K562 (cell line): ENCODE results near the gene TPSG1. TPM values are rescaled to one million over a fixed set of nuclear protein-coding genes. Genes with fewer than 3 reads are reported as not detected.

Experiments
- ATAC-seq: fragments of 200-7000 bp; cut with Tn5 transposase; 3 replicates; pipeline ENCODE4 v1.9.1; 2020; ENCODE audit warnings: moderate library complexity
- BruUV-seq: library from RNA; stranded (reverse); fragments of 400-500 nt; replicated peaks from 2 replicates; lab custom pipeline; 2021; lab: Mats Ljungman, UMichigan
- CTCF ChIA-PET: fragments of 300-600 bp; formaldehyde crosslinking; extraction: SDS; loops from one replicate; lab custom pipeline; 2021; ENCODE audit warnings: low intra/inter-chr PET ratio; lab: Yijun Ruan, JAX
- POLR2A ChIA-PET: fragments of 300-600, 350-650 bp; sonication (Branson Sonifier 250); formaldehyde crosslinking; extraction: SDS; loops from one replicate; lab custom pipeline; 2021; ENCODE audit warnings: antibody characterized with exemption, inconsistent platforms; lab: Yijun Ruan, JAX
- DNase-seq, 4 experiments: peaks; one replicate each; pipeline versions ENCODE4 v3.0.0 to v3.0.0-alpha.2; 2011 to 2018; ENCODE audit warnings: low spot score in 3 of 4, mixed read lengths in 3 of 4; ENCODE audit errors: extremely low read depth in 1 of 4
- FAIRE-seq: peaks from 2 replicates; lab custom pipeline; 2011; peaks lifted over from hg19 to GRCh38; lab: Jason Lieb, UNC
- H2AFZ ChIP-seq: 2 replicates; pipeline ENCODE4 v1.6.0; 2011; ENCODE audit warnings: low read depth, low read length, control low read depth, inconsistent platforms
- H3K27ac ChIP-seq: fragments of 200-600 bp; 3 replicates; pipeline ENCODE4 v1.8.0; 2011; ENCODE audit warnings: low read depth, mild to moderate bottlenecking, control low read depth, inconsistent platforms, low read length, moderate library complexity, mixed read lengths; ENCODE audit errors: extremely low read depth
- H3K27me3 ChIP-seq, 2 experiments: fragments of 300-600 bp in 1 of 2; 2 replicates in 1 of 2; 3 replicates in 1 of 2; pipeline versions ENCODE4 v1.6.0 to v1.8.0; 2011; ENCODE audit warnings: inconsistent platforms in 2 of 2, low read length in 2 of 2, mild to moderate bottlenecking in 1 of 2, mixed read lengths in 1 of 2, moderate library complexity in 1 of 2; ENCODE audit not compliant: control insufficient read depth in 2 of 2, insufficient read depth in 2 of 2
- H3K36me3 ChIP-seq: fragments of 300-600 bp; 3 replicates; pipeline ENCODE4 v1.8.0; 2011; ENCODE audit warnings: mild to moderate bottlenecking, low read length, inconsistent platforms; ENCODE audit not compliant: control insufficient read depth, insufficient read depth
- H3K4me1 ChIP-seq, 2 experiments: fragments of 200-600 bp in 1 of 2; replicated peaks in 1 of 2; 2 replicates in 1 of 2; 3 replicates in 1 of 2; pipeline versions ENCODE4 v1.5.1 to v1.8.0; 2011; ENCODE audit warnings: inconsistent platforms in 2 of 2, low read length in 2 of 2, mild to moderate bottlenecking in 1 of 2, mixed read lengths in 1 of 2, moderate library complexity in 1 of 2; ENCODE audit not compliant: control insufficient read depth in 2 of 2, insufficient read depth in 2 of 2
- H3K4me2 ChIP-seq: 2 replicates; pipeline ENCODE4 v1.6.1; 2011; ENCODE audit warnings: low read length, control low read depth, inconsistent platforms, mixed read lengths; ENCODE audit not compliant: insufficient read depth
- H3K4me3 ChIP-seq: fragments of 200-600 bp; sonication (generic), shearing (Covaris generic); 2 replicates; pipeline ENCODE4 v1.5.1; 2016; ENCODE audit warnings: control low read depth, inconsistent platforms
- H3K79me2 ChIP-seq: fragments of 200-600 bp; 3 replicates; pipeline ENCODE4 v1.8.0; 2011; ENCODE audit warnings: low read length, inconsistent platforms; ENCODE audit not compliant: control insufficient read depth, insufficient read depth
- H3K9ac ChIP-seq, 2 experiments: 2 replicates each; pipeline versions ENCODE4 v1.6.0 to v1.6.1; 2011; ENCODE audit warnings: low read depth in 2 of 2, low read length in 2 of 2, control low read depth in 1 of 2, inconsistent platforms in 1 of 2, mild to moderate bottlenecking in 1 of 2, mixed read lengths in 1 of 2; ENCODE audit not compliant: insufficient read depth in 1 of 2
- H3K9me1 ChIP-seq: one replicate; pipeline ENCODE4 v1.6.0; 2011; ENCODE audit warnings: inconsistent platforms, mild to moderate bottlenecking, low read length, moderate library complexity; ENCODE audit not compliant: control insufficient read depth, insufficient read depth
- H3K9me3 ChIP-seq: replicated peaks from 2 replicates; pipeline ENCODE4 v1.5.1; 2011; ENCODE audit warnings: low read depth, low read length, inconsistent platforms; ENCODE audit not compliant: control insufficient read depth, insufficient read depth
- H4K20me1 ChIP-seq: replicated peaks from 2 replicates; pipeline ENCODE4 v1.6.1; 2011; ENCODE audit warnings: low read length, inconsistent platforms, mixed read lengths; ENCODE audit not compliant: control insufficient read depth, insufficient read depth
- ADNP ChIP-seq: fragments of 200-800 bp; sonication (Bioruptor generic); IDR thresholded peaks from 2 replicates; pipeline ENCODE4 v1.6.1; 2016; ENCODE audit warnings: missing genetic modification characterization, missing compliant biosample characterization
- BRF2 ChIP-seq: IDR thresholded peaks from 3 replicates; pipeline ENCODE4 v1.6.1; 2011; ENCODE audit warnings: borderline replicate concordance, mild to moderate bottlenecking; ENCODE audit not compliant: insufficient read length, insufficient read depth
- CHD4 ChIP-seq: fragments of 200-600 bp; sonication (generic); IDR thresholded peaks from 3 replicates; pipeline ENCODE4 v1.6.1; 2012; ENCODE audit warnings: low read depth, mild to moderate bottlenecking, mixed read lengths, low read length, inconsistent platforms; ENCODE audit not compliant: insufficient read depth, insufficient replicate concordance, poor library complexity, severe bottlenecking
- CREB3L1 ChIP-seq: fragments of 450-650 bp; IDR thresholded peaks from 2 replicates; pipeline ENCODE4 v1.6.1; 2014; ENCODE audit warnings: low read depth, mild to moderate bottlenecking, moderate library complexity, borderline replicate concordance
- EGR1 ChIP-seq: fragments of 450-650 bp; conservative IDR thresholded peaks from 2 replicates; pipeline ENCODE4 v1.6.1; 2017; ENCODE audit warnings: mild to moderate bottlenecking
- EHMT2 ChIP-seq: fragments of 450-650 bp; IDR thresholded peaks from 2 replicates; pipeline ENCODE4 v1.6.1; 2018; ENCODE audit warnings: antibody characterized with exemption
- HDAC2 ChIP-seq: fragments of 450-650 bp; IDR thresholded peaks from 2 replicates; pipeline ENCODE4 v1.6.1; 2016; ENCODE audit warnings: mild to moderate bottlenecking
- HDAC3 ChIP-seq: fragments of 450-650 bp; IDR thresholded peaks from 2 replicates; pipeline ENCODE4 v1.6.1; 2018; ENCODE audit warnings: borderline replicate concordance, mild to moderate bottlenecking, moderate library complexity; ENCODE audit not compliant: partially characterized antibody
- NFYB ChIP-seq: IDR thresholded peaks from 2 replicates; pipeline ENCODE4 v1.6.1; 2011; ENCODE audit warnings: mild to moderate bottlenecking, moderate library complexity; ENCODE audit not compliant: insufficient read length; ENCODE audit errors: extremely low read depth
- SAP30 ChIP-seq: fragments of 200-600 bp; sonication (generic); IDR thresholded peaks from 2 replicates; pipeline ENCODE4 v1.6.1; 2012; ENCODE audit warnings: borderline replicate concordance, low read depth, mild to moderate bottlenecking, moderate library complexity, low read length, control low read depth, inconsistent platforms; ENCODE audit not compliant: insufficient read depth, poor library complexity, severe bottlenecking
- SREBF1 ChIP-seq: fragments of 150-350 bp; IDR thresholded peaks from 2 replicates; pipeline ENCODE4 v1.6.1; 2014; ENCODE audit warnings: antibody characterized with exemption, low read depth, low read length, borderline replicate concordance
- TBL1XR1 ChIP-seq, 2 experiments: IDR thresholded peaks; 2 replicates each; pipeline ENCODE4 v1.6.1; 2012; ENCODE audit warnings: improper control_type of control experiment in 2 of 2, low read length in 2 of 2, mild to moderate bottlenecking in 1 of 2
- TGIF2 ChIP-seq: sonication (generic); formaldehyde crosslinking; IDR thresholded peaks from 2 replicates; pipeline ENCODE4 v1.8.1; 2022; ENCODE audit warnings: mild to moderate bottlenecking, missing genetic modification reagents, moderate library complexity
- ZNF12 ChIP-seq: sonication (generic); formaldehyde crosslinking; IDR thresholded peaks from 2 replicates; pipeline ENCODE4 v1.4.0; 2020; ENCODE audit warnings: mild to moderate bottlenecking, missing genetic modification reagents
- ZNF263 ChIP-seq: sonication (generic); formaldehyde crosslinking; IDR thresholded peaks from 2 replicates; pipeline ENCODE4 v1.8.0; 2022; ENCODE audit warnings: mild to moderate bottlenecking, missing genetic modification reagents, borderline replicate concordance
- ZNF655 ChIP-seq: fragments of 250-450 bp; sonication (Bioruptor Pico); IDR thresholded peaks from 2 replicates; pipeline ENCODE4 v1.5.0; 2021
- WGBS: fragments of 100-300 bp; shearing (Covaris generic); methylation state at CpG from one replicate; pipeline ENCODE4 v1.1.6; 2016; ENCODE audit warnings: low coverage, mixed read lengths; ENCODE audit not compliant: insufficient coverage; ENCODE audit errors: missing lambda C conversion rate; 5-methylcytosine and 5-hydroxymethylcytosine counted together
- in situ Hi-C: fragments of 300-500 bp; cut with MboI; formaldehyde crosslinking; loops from 4 replicates; pipeline ENCODE4 v1.15.0; 2018; ENCODE audit warnings: inconsistent platforms, mixed read lengths
- intact Hi-C: fragments of 100-400 bp; cut with micrococcal nuclease; formaldehyde crosslinking; loops from 2 replicates; pipeline ENCODE4 v1.14.2; 2022
- polyA plus RNA-seq, 8 experiments: library from polyadenylated mRNA; depleted of rRNA in 4 of 8; stranded (reverse) in 5 of 8; unstranded in 3 of 8; fragments of >200 nt; fragmentation: Nextera tagmentation in 2 of 8; fragmentation: Illumina TruSeq in 1 of 8; extraction: Ambion mirVana in 2 of 8; extraction: Trizol in 1 of 8; gene quantifications; 2 replicates each; pipeline versions ENCODE4 v1.2.1 to v1.2.3, GENCODE V29; 2011 to 2014; ENCODE audit warnings: inconsistent platforms in 1 of 8, missing spikeins in 1 of 8
- total RNA-seq, 7 experiments: library from RNA; depleted of rRNA in 6 of 7; stranded (reverse); fragments of >200 nt in 6 of 7; fragmentation: Illumina TruSeq in 2 of 7; extraction: Trizol in 2 of 7; gene quantifications; 2 replicates each; pipeline versions ENCODE4 v1.2.1 to v1.2.3, GENCODE V29; 2011 to 2021; ENCODE audit warnings: low replicate concordance in 1 of 7

TPSG1 gene
- total and polyA plus RNA-seq, 9 of the 15 experiments (the other 6 are each of a cell fraction or from before 2014, with no cell fraction given) = not detected

GRCh38 chr16:1211451-1212268 lies 13.4 kb downstream of the TPSG1 start (continued):
- TF ChIP-seq HDAC3 (no peak), SAP30 (no peak), EGR1 (no peak)

- H4K20me1 ChIP-seq = no peaks in the 10 kb centered on the region; the same call in 1 of the 2 replicates
- TF ChIP-seq EHMT2 (no peak), CHD4 (no peak), ADNP (no peak), CREB3L1 (no peak), ZNF655 (no peak), HDAC3 (no peak), TGIF2 (CRISPR knock-in tag) (no peak), SREBF1 (no peak), NFYB (no peak), BRF2 (no peak), ZNF263 (CRISPR knock-in tag) (no peak), ZNF12 (no peak), TBL1XR1 (IDR thresholded peaks at IDR 0.05; ENCODE audit: low read length in 2 of 2) (no peak), HDAC2 (no peak)
- TF ChIP-seq, all 486 proteins: peak for 0
- DNase-seq (no peak), ATAC-seq (no peak), FAIRE-seq (no peak)
- H3K27me3 ChIP-seq = peaks cover 33 to 88% of the 10 kb centered on the region in 2 experiments; a peak in 4 of 5 replicates
- no peak overlapping the region for H3K9ac ChIP-seq
- no peaks in the 10 kb centered on the region for H3K79me2 ChIP-seq
- ChIA-PET CTCF (no interaction called here), POLR2A (interaction anchor here (0.6 kb wide), 1 partner anchor 166 kb away, joined by 3 read pairs; no protein-coding TSS in a partner anchor)
- peaks cover 0 to 59% of the 10 kb centered on the region in 2 experiments; a peak in 1 of 5 replicates for H3K4me1 ChIP-seq
- BruUV-seq = no TSS peak
- H2AFZ ChIP-seq = no peak overlapping the region
- no peak overlapping the region for H3K27ac ChIP-seq
- no peak overlapping the region for H3K4me2 ChIP-seq
- no peaks in the 10 kb centered on the region for H3K9me1 ChIP-seq
- in situ Hi-C loops (no loop called here), intact Hi-C loops (no loop called here)
- no peak overlapping the region for H3K4me3 ChIP-seq
- H3K36me3 ChIP-seq = no peaks in the 10 kb centered on the region
- 0% methylated on average over 7 of the region's 23 CpGs for WGBS
- no peaks in the 10 kb centered on the region for H3K9me3 ChIP-seq
Observed at GRCh38 chr16:1210461-1210860, 14.6 kb downstream of the TPSG1 start.
